Measurements from ENCODE around the gene NUMA1.

- TF ChIP-seq CTCF (optimal IDR thresholded peaks at IDR 0.05 in 1 of 3, IDR thresholded peaks at IDR 0.05 in 1 of 3, conservative IDR thresholded peaks at IDR 0.05 in 1 of 3; ENCODE audit: extremely low read depth in 1 of 3, insufficient read depth in 2 of 3, low read length in 3 of 3): no peak
- no peak for TF ChIP-seq EZH2 (IDR thresholded peaks at IDR 0.05; ENCODE audit: low read length)
Measured at GRCh38 chr11:72129381-72129780, 49.0 kb upstream of the NUMA1 start.

Measured in keratinocyte (primary cell).